Suprapubic skin (tissue), 4 donors: ENCODE data around the gene GPR35. TPM values are rescaled to one million over a fixed set of nuclear protein-coding genes. Genes with fewer than 3 reads are reported as not detected.

ENCODE experiments used
- DNase-seq, 2 donors: peaks; one replicate each; pipeline ENCODE4 v3.0.0-alpha.2; 2019; ENCODE audit warnings: low spot score in 2 of 2
- H3K27ac ChIP-seq: fragments of 200-600 bp; sonication (generic); one replicate; pipeline ENCODE4 v1.5.1; 2019
- H3K27me3 ChIP-seq: fragments of 200-600 bp; sonication (generic); one replicate; pipeline ENCODE4 v1.5.1; 2019
- H3K36me3 ChIP-seq: fragments of 200-600 bp; sonication (generic); one replicate; pipeline ENCODE4 v1.5.1; 2019
- H3K4me1 ChIP-seq: fragments of 200-600 bp; sonication (generic); one replicate; pipeline ENCODE4 v1.5.1; 2019
- H3K4me3 ChIP-seq: fragments of 200-600 bp; sonication (generic); one replicate; pipeline ENCODE4 v1.5.1; 2019; ENCODE audit warnings: mild to moderate bottlenecking
- H3K9me3 ChIP-seq: fragments of 200-600 bp; sonication (generic); one replicate; pipeline ENCODE4 v1.5.1; 2019
- CTCF ChIP-seq, 2 donors: fragments of 200-600 bp in 1 of 2; fragments of 450-650 bp in 1 of 2; sonication (generic) in 1 of 2; IDR thresholded peaks; one replicate each; pipeline ENCODE4 v1.5.1; 2016 to 2019; ENCODE audit warnings: antibody characterized with exemption in 2 of 2, mild to moderate bottlenecking in 1 of 2, moderate library complexity in 1 of 2
- EP300 ChIP-seq: sonication (generic); formaldehyde crosslinking; IDR thresholded peaks from one replicate; pipeline ENCODE4 v1.6.1; 2017; ENCODE audit warnings: antibody characterized with exemption
- POLR2A ChIP-seq, 2 donors: fragments of 450-650 bp; IDR thresholded peaks; one replicate each; pipeline ENCODE4 v1.6.1; 2017; ENCODE audit warnings: antibody characterized with exemption in 2 of 2, mild to moderate bottlenecking in 2 of 2, moderate library complexity in 2 of 2
- POLR2AphosphoS5 ChIP-seq, 3 donors: sonication (generic); formaldehyde crosslinking; IDR thresholded peaks; one replicate each; pipeline ENCODE4 v1.6.1; 2017; ENCODE audit warnings: antibody characterized with exemption in 3 of 3
- WGBS: methylation state at CpG from one replicate; pipeline ENCODE4 v1.1.5; 2018; 5-methylcytosine and 5-hydroxymethylcytosine counted together
- total RNA-seq, 4 donors: library from RNA; depleted of rRNA; stranded (reverse); fragments of >200 nt; gene quantifications; one replicate each; pipeline ENCODE4 v1.1.0, GENCODE V29; 2016

The GPR35 gene
- total RNA-seq, 4 donors from 2014 or later = 1.4 to 7.5 (median 2.5) TPM

- Histone ChIP-seq H3K4me3 (no peak overlapping the region), H3K4me1 (no peaks in the 10 kb centered on the region), H3K9me3 (no peaks in the 10 kb centered on the region), H3K27ac (no peak overlapping the region), H3K27me3 (peaks cover 90% of the 10 kb centered on the region), H3K36me3 (no peaks in the 10 kb centered on the region)
- no peak for TF ChIP-seq POLR2A (IDR thresholded peaks at IDR 0.05)
- TF ChIP-seq POLR2AphosphoS5 (IDR thresholded peaks at IDR 0.05) = no peak
- no peak for TF ChIP-seq EP300
- TF ChIP-seq CTCF (IDR thresholded peaks at IDR 0.05) = no peak
- DNase-seq = no peak
- 65% methylated on average over 4 of the region's 6 CpGs for WGBS
These were observed 22.9 kb downstream of the GPR35 start for GRCh38 chr2:240648155-240648649.

- WGBS = 19% methylated on average over 19 of the region's 19 CpGs
- no peak overlapping the region for H3K27ac ChIP-seq
- peak in 1 of 2 donors; percentile 61 for DNase-seq
These were observed 23.5 kb downstream of the GPR35 start for GRCh38 chr2:240648650-240649275.

GRCh38 chr2:240649331-240649730 lies 24.1 kb downstream of the GPR35 start:
- no peak overlapping the region for H3K4me3 ChIP-seq
- no peak for DNase-seq
- no peaks in the 10 kb centered on the region for H3K4me1 ChIP-seq
- H3K27ac ChIP-seq = no peak overlapping the region
- WGBS = 48% methylated on average over 7 of the region's 7 CpGs
- peaks cover 88% of the 10 kb centered on the region for H3K27me3 ChIP-seq
- TF ChIP-seq CTCF (IDR thresholded peaks at IDR 0.05) (no peak), POLR2AphosphoS5 (IDR thresholded peaks at IDR 0.05) (no peak), POLR2A (IDR thresholded peaks at IDR 0.05) (no peak), EP300 (no peak)
- H3K36me3 ChIP-seq = no peaks in the 10 kb centered on the region
- no peaks in the 10 kb centered on the region for H3K9me3 ChIP-seq

More at GRCh38 chr2:240648650-240649275, 23.5 kb downstream of the GPR35 start:
- TF ChIP-seq POLR2AphosphoS5 (IDR thresholded peaks at IDR 0.05) (no peak), POLR2A (IDR thresholded peaks at IDR 0.05) (no peak), CTCF (IDR thresholded peaks at IDR 0.05) (no peak), EP300 (no peak)
- no peaks in the 10 kb centered on the region for H3K9me3 ChIP-seq
- H3K36me3 ChIP-seq = no peaks in the 10 kb centered on the region
- H3K27me3 ChIP-seq = peaks cover 90% of the 10 kb centered on the region
- H3K4me1 ChIP-seq = no peaks in the 10 kb centered on the region
- H3K4me3 ChIP-seq = no peak overlapping the region

- Histone ChIP-seq H3K27me3 (peaks cover 87% of the 10 kb centered on the region), H3K36me3 (no peaks in the 10 kb centered on the region), H3K27ac (no peak overlapping the region), H3K9me3 (no peaks in the 10 kb centered on the region), H3K4me1 (no peaks in the 10 kb centered on the region), H3K4me3 (no peak overlapping the region)
- DNase-seq = no peak
- TF ChIP-seq POLR2A (IDR thresholded peaks at IDR 0.05) = no peak
- TF ChIP-seq CTCF (IDR thresholded peaks at IDR 0.05) = no peak
- no peak for TF ChIP-seq EP300
- TF ChIP-seq POLR2AphosphoS5 (IDR thresholded peaks at IDR 0.05) = no peak
- 86% methylated on average over 12 of the region's 13 CpGs for WGBS
These were observed 25.1 kb downstream of the GPR35 start for GRCh38 chr2:240650254-240650965.

- WGBS = 75% methylated on average over 3 of the region's 3 CpGs
- no peaks in the 10 kb centered on the region for H3K4me1 ChIP-seq
- H3K27ac ChIP-seq = no peak overlapping the region
- H3K9me3 ChIP-seq = no peaks in the 10 kb centered on the region
- DNase-seq = no peak
- no peak overlapping the region for H3K4me3 ChIP-seq
- peaks cover 88% of the 10 kb centered on the region for H3K27me3 ChIP-seq
- TF ChIP-seq POLR2AphosphoS5 (IDR thresholded peaks at IDR 0.05) (no peak), POLR2A (IDR thresholded peaks at IDR 0.05) (no peak), CTCF (IDR thresholded peaks at IDR 0.05) (no peak), EP300 (no peak)
- H3K36me3 ChIP-seq = no peaks in the 10 kb centered on the region
These were observed 25.9 kb downstream of the GPR35 start for GRCh38 chr2:240651185-240651584.
